ENCODE data around the gene CMC2.

Gene CMC2

DNA sequence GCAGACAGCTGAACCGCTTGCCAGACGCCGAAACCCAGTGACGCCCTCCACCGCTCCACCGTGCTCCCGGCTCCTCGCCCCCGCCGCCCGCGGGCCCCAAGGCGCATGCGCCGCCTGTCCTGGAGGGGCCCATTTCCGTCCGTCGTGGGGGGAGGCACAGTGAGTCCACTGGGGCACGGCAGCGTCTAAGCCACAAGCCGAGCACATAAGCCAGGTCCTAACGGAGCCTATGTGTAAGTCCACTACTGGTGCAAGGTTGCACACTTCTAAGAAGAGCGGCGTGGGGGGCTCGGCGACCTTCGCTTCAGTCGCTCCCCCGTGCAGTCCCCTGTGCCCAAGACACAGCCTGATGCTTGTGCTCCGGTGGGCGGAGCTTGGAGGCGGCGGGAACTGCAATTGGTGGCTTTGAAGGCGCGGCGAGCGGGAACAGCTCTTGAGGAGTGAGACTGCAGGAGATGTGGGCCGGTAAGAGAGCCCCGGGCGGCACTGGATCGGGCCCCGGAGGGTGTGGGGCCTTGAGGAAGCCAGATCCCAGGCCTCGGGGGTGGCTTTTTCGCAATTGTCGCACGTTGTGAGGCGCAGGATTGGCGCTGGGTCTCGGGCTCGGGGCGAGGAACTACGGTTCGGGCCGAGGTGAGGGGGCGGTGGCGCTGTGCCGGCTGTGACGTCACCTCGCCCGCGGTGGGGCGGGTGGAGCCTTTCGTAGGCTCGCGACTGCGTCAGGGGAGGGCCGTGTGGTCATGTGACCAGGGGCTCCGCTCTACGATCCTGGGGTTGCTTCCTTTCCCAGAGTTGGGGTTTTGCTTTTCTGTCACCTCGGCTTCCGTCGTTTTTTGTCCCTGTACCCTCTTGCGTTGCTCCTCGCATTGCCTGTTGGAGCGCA, at the start of gene CMC2, which contains the start of gene CENPN:
Gene CMC2 (minus strand): TSS at position 73 of the 883 bp plus-strand sequence. CDS start 9,491 bp downstream, outside the sequence.
Gene CENPN (plus strand): TSS at position 402 of the 883 bp plus-strand sequence. CDS start 4,726 bp downstream, outside the sequence.
- Histone ChIP-seq H3K4me1 (ENCODE audit: control insufficient read depth, insufficient read depth, low read length) (peaks cover 4% of the 10 kb centered on the region), H3K9ac (ENCODE audit: low read length) (peak within 1 kb of the TSS; percentile 84), H3K9me3 (ENCODE audit: control insufficient read depth, low read length) (no peaks in the 10 kb centered on the region), H3K27me3 (ENCODE audit: control insufficient read depth, insufficient read depth, low read length) (no peaks in the 10 kb centered on the region), H3K4me3 (ENCODE audit: low read length) (peak within 1 kb of the TSS; percentile 65), H3K36me3 (ENCODE audit: control insufficient read depth, insufficient read depth, low read length) (no peaks in the 10 kb centered on the region)

DNA sequence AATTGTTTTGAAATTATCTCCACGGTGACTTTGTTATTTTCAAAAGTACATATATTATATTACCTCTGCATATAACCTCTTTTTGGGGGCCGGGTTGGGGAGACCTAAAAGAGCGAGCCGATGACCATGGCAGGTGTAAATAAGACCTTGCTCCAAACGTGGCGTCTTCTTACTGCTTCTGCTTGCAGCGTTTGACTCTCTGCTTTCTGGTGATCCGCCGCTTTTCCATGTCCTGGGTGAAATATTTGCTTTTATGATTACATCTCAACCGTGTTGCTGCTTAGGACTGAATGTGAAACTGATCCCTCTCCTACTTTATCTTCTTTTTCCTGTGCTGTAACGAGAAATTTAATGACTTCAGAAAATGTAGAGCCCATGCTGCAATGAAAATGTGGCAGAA, 47.1 kb upstream of the CMC2 start:
- Histone ChIP-seq H3K36me3 (ENCODE audit: control insufficient read depth, insufficient read depth, low read length) (no peaks in the 10 kb centered on the region), H3K4me3 (ENCODE audit: low read length) (no peak overlapping the region), H3K9me3 (ENCODE audit: control insufficient read depth, low read length) (no peaks in the 10 kb centered on the region), H3K27me3 (ENCODE audit: control insufficient read depth, insufficient read depth, low read length) (no peaks in the 10 kb centered on the region), H3K4me1 (ENCODE audit: control insufficient read depth, insufficient read depth, low read length) (no peaks in the 10 kb centered on the region), H3K9ac (ENCODE audit: low read length) (no peak overlapping the region)

DNA sequence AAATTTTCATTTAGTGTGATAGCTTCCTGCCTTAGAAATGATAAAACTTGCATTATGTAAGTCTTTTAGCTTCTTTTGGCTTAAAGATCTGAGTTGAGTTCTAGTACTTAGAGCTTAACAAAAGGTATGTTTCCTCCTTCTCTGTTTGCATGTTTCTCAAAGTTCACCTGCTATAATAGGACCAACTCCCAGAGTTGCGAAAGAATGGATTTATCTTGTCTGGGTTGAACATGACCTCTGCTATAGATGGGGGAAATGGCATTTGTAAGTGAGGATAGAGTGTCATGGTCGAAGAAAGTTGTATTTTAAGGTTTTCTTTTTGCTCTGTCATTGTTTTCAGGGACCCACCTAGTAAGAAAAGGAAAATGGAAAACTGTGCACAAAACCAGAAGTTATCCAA, 36.1 kb upstream of the CMC2 start:
- no peaks in the 10 kb centered on the region for H3K4me1 ChIP-seq (ENCODE audit: control insufficient read depth, insufficient read depth, low read length)
- H3K4me3 ChIP-seq (ENCODE audit: low read length), result no peak overlapping the region
- H3K9ac ChIP-seq (ENCODE audit: low read length), result no peak overlapping the region
- no peaks in the 10 kb centered on the region for H3K36me3 ChIP-seq (ENCODE audit: control insufficient read depth, insufficient read depth, low read length)
- no peaks in the 10 kb centered on the region for H3K9me3 ChIP-seq (ENCODE audit: control insufficient read depth, low read length)
- no peaks in the 10 kb centered on the region for H3K27me3 ChIP-seq (ENCODE audit: control insufficient read depth, insufficient read depth, low read length)

DNA sequence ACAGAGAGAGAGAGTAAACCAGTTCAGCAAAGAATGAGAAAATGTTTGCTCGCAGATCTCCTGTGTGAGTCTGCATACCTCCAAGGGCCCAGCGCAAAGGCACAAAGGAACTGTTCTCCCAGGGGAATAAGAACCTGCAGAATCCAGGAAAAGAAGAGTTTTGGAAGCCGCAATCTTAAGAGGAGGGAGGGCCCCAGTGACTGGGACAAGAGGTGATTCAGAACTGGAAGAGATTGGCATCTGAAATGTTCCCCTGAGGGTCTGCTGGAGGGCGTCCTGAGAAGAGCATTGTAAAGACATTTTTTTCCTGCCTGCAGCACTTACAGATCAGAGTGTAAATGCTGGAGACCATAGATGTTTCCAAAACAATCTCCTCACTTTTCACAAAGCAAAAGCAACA, 35.0 kb upstream of the CMC2 start:
- no peak overlapping the region for H3K9ac ChIP-seq (ENCODE audit: low read length)
- H3K4me1 ChIP-seq (ENCODE audit: control insufficient read depth, insufficient read depth, low read length), result peaks cover 6% of the 10 kb centered on the region
- H3K27me3 ChIP-seq (ENCODE audit: control insufficient read depth, insufficient read depth, low read length), result no peaks in the 10 kb centered on the region
- no peaks in the 10 kb centered on the region for H3K36me3 ChIP-seq (ENCODE audit: control insufficient read depth, insufficient read depth, low read length)
- H3K9me3 ChIP-seq (ENCODE audit: control insufficient read depth, low read length), result no peaks in the 10 kb centered on the region
- no peak overlapping the region for H3K4me3 ChIP-seq (ENCODE audit: low read length)

GRCh38 chr16:81040842-81041241, 34.2 kb upstream of the CMC2 start:
- H3K4me3 ChIP-seq (ENCODE audit: low read length), result no peak overlapping the region
- H3K4me1 ChIP-seq (ENCODE audit: control insufficient read depth, insufficient read depth, low read length), result peaks cover 6% of the 10 kb centered on the region
- H3K27me3 ChIP-seq (ENCODE audit: control insufficient read depth, insufficient read depth, low read length), result no peaks in the 10 kb centered on the region
- H3K9ac ChIP-seq (ENCODE audit: low read length), result no peak overlapping the region
- no peaks in the 10 kb centered on the region for H3K36me3 ChIP-seq (ENCODE audit: control insufficient read depth, insufficient read depth, low read length)
- H3K9me3 ChIP-seq (ENCODE audit: control insufficient read depth, low read length), result no peaks in the 10 kb centered on the region

DNA sequence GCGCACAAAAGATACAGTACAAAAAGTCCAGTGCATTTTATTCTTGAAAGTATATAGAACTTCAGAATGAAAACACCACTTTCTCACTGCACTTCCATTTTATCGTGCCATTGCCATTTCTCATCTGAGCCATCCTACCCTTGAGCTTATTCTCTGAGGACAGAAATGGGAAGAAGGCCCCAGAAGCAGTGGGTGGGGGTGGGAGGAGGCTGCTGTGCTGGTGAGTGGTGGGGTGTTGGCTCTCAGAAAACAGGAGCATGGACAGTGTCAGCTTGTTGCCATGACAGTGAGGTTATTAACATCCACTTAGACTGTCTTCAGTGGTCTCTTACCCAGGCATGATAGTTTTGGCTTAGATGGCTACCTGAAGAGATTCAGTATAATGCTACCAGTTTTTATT, 33.4 kb upstream of the CMC2 start:
- Histone ChIP-seq H3K9me3 (ENCODE audit: control insufficient read depth, low read length) (no peaks in the 10 kb centered on the region), H3K9ac (ENCODE audit: low read length) (no peak overlapping the region), H3K4me3 (ENCODE audit: low read length) (no peak overlapping the region), H3K27me3 (ENCODE audit: control insufficient read depth, insufficient read depth, low read length) (no peaks in the 10 kb centered on the region), H3K36me3 (ENCODE audit: control insufficient read depth, insufficient read depth, low read length) (no peaks in the 10 kb centered on the region), H3K4me1 (ENCODE audit: control insufficient read depth, insufficient read depth, low read length) (peaks cover 6% of the 10 kb centered on the region)

DNA sequence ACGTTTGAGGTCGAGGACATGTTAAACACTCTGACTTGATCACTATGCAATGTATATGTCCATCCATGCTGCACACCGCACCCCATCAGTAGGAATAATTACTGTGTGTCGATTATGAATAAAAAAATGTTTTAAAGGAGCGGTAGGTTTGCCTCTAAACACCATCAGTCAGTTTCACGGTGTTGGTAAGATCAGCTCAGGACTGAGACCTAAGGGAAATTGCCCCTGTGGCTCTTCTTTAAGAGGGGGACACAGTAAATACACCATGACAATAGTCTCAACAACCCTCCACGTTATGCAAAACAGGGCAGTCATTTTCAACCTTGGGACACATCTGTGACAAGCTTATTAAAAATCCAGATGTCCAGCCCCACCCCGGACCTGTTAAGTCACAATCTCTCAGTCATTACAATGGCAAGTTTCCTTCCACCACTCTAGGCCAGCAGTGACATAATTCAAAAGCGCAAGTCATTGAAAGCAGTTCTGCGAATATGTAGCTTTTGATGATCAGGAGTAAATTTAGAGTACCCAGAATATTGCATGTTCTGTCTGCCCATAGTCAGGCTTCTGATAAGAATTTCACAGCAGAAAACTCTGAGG, 30.2 kb upstream of the CMC2 start:
- Histone ChIP-seq H3K4me1 (ENCODE audit: control insufficient read depth, insufficient read depth, low read length) (peaks cover 6% of the 10 kb centered on the region), H3K4me3 (ENCODE audit: low read length) (peak overlapping the region; percentile 67), H3K36me3 (ENCODE audit: control insufficient read depth, insufficient read depth, low read length) (no peaks in the 10 kb centered on the region), H3K9ac (ENCODE audit: low read length) (peak overlapping the region; percentile 64), H3K9me3 (ENCODE audit: control insufficient read depth, low read length) (no peaks in the 10 kb centered on the region), H3K27me3 (ENCODE audit: control insufficient read depth, insufficient read depth, low read length) (no peaks in the 10 kb centered on the region)

DNA sequence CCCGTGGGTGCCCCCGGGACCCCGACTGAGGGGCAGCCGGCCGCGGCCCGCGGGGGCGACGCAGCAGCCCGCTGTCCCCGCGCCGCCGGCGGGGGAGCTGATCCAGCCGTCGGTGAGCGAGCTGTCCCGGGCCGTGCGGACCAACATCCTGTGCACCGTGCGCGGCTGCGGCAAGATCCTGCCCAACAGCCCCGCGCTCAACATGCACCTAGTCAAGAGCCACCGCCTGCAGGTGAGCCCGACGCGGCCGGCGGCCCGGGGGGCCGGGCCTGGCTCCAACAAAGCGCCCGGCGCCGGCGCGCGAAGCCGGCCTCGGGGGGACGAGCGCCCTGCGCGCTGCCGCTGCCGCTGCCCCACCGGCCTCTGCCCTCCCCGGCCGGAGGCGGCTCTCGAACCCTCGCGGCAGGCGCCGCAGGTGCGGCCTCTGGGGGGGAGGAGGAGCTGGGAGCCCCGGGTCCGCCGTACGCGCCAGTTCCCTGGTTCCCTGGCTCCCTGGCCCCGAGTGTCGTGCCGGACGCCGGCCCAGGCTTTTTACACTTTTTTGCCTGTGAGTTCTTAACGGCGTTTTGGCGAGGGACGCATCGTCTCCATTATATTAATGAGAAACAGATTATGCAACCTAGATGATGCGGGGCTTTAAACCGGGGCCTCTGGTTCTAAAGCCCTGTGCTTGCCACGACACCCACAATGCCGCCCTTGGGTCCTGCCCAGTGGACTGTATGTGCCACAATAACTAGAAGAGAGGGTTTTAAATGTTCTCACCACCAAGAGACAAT, 29.5 kb upstream of the CMC2 start:
- H3K9me3 ChIP-seq (ENCODE audit: control insufficient read depth, low read length), result no peaks in the 10 kb centered on the region
- H3K36me3 ChIP-seq (ENCODE audit: control insufficient read depth, insufficient read depth, low read length), result no peaks in the 10 kb centered on the region
- H3K27me3 ChIP-seq (ENCODE audit: control insufficient read depth, insufficient read depth, low read length), result no peaks in the 10 kb centered on the region
- peak overlapping the region; percentile 64 for H3K9ac ChIP-seq (ENCODE audit: low read length)
- peaks cover 6% of the 10 kb centered on the region for H3K4me1 ChIP-seq (ENCODE audit: control insufficient read depth, insufficient read depth, low read length)
- peak overlapping the region; percentile 67 for H3K4me3 ChIP-seq (ENCODE audit: low read length)

DNA sequence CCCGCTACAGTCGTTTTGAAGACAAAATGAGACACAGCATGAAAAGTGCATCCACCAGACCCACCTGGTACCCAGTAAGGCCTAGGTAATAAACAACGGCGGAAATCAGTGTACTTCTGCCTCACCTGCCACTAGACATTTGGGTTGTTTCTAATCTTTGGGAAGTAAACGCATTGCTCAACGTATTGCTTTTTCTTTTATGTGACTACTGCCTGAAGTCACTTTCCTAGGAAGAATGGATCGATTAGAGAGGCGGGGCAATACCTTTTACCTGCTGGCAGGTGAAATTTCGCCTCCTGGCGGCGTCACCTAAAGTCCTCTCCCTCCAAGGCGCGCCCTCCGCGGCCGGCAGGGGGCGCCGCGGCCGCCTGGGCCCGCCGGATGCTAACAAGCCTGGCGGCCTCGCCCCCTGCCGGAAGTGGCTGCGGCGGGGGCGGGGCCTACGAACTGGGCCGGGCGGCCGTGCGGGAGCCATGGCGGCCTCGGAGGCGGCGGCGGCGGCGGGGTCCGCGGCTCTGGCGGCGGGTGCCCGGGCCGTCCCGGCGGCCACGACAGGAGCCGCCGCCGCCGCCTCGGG, 28.8 kb upstream of the CMC2 start, which contains the start of gene ATMIN:
Gene ATMIN (plus strand): TSS at position 445 of the 577 bp plus-strand sequence. CDS start 29 bp downstream, at position 474.
- no peaks in the 10 kb centered on the region for H3K36me3 ChIP-seq (ENCODE audit: control insufficient read depth, insufficient read depth, low read length)

GRCh38 chr16:81029930-81030604, 23.4 kb upstream of the CMC2 start:
- no peaks in the 10 kb centered on the region for H3K4me1 ChIP-seq (ENCODE audit: control insufficient read depth, insufficient read depth, low read length)
- H3K9me3 ChIP-seq (ENCODE audit: control insufficient read depth, low read length), result no peaks in the 10 kb centered on the region
- H3K27me3 ChIP-seq (ENCODE audit: control insufficient read depth, insufficient read depth, low read length), result no peaks in the 10 kb centered on the region
- H3K9ac ChIP-seq (ENCODE audit: low read length), result no peak overlapping the region
- no peak overlapping the region for H3K4me3 ChIP-seq (ENCODE audit: low read length)
- no peaks in the 10 kb centered on the region for H3K36me3 ChIP-seq (ENCODE audit: control insufficient read depth, insufficient read depth, low read length)

More for the DNA sequence above, 28.8 kb upstream of the CMC2 start, which contains the start of gene ATMIN:
- H3K27me3 ChIP-seq (ENCODE audit: control insufficient read depth, insufficient read depth, low read length), result no peaks in the 10 kb centered on the region
- H3K4me1 ChIP-seq (ENCODE audit: control insufficient read depth, insufficient read depth, low read length), result peaks cover 6% of the 10 kb centered on the region
- no peaks in the 10 kb centered on the region for H3K9me3 ChIP-seq (ENCODE audit: control insufficient read depth, low read length)
- H3K9ac ChIP-seq (ENCODE audit: low read length), result peak within 1 kb of the TSS; percentile 64
- H3K4me3 ChIP-seq (ENCODE audit: low read length), result peak within 1 kb of the TSS; percentile 67

GRCh38 chr16:81026429-81026828, 19.7 kb upstream of the CMC2 start:
- Histone ChIP-seq H3K4me1 (ENCODE audit: control insufficient read depth, insufficient read depth, low read length) (no peaks in the 10 kb centered on the region), H3K4me3 (ENCODE audit: low read length) (no peak overlapping the region), H3K9me3 (ENCODE audit: control insufficient read depth, low read length) (no peaks in the 10 kb centered on the region), H3K9ac (ENCODE audit: low read length) (no peak overlapping the region), H3K27me3 (ENCODE audit: control insufficient read depth, insufficient read depth, low read length) (no peaks in the 10 kb centered on the region), H3K36me3 (ENCODE audit: control insufficient read depth, insufficient read depth, low read length) (no peaks in the 10 kb centered on the region)
